SH-SY5Y (cell line): ENCODE data around the gene PCYT2.

ENCODE experiments used
- GATA2 ChIP-seq: IDR thresholded peaks from 2 replicates; pipeline ENCODE4 v1.6.1; 2011; ENCODE audit warnings: mild to moderate bottlenecking, low read depth, low read length
- GATA3 ChIP-seq: IDR thresholded peaks from 2 replicates; pipeline ENCODE4 v1.6.1; 2011; ENCODE audit warnings: low read depth, mild to moderate bottlenecking, low read length, moderate library complexity

- no peak for TF ChIP-seq GATA2
- TF ChIP-seq GATA3, result no peak
Measured at GRCh38 chr17:81947189-81947588, 36.0 kb upstream of the PCYT2 start, which contains the start of gene MYADML2.
